NCI-H1105 treated with DMSO at 0.1 percent for 48 hours (cell line): Measurements from ENCODE around the gene CLCNKB.
"Not testable (repeated sequence)": the region's sequence is repeated elsewhere in the genome, so short reads cannot be mapped to it uniquely, and the experiment has no call there.

Experiments
- DNase-seq: peaks from one replicate; lab custom pipeline; 2025; lab: John Stamatoyannopoulos, UW

CLCNKB gene

DNA sequence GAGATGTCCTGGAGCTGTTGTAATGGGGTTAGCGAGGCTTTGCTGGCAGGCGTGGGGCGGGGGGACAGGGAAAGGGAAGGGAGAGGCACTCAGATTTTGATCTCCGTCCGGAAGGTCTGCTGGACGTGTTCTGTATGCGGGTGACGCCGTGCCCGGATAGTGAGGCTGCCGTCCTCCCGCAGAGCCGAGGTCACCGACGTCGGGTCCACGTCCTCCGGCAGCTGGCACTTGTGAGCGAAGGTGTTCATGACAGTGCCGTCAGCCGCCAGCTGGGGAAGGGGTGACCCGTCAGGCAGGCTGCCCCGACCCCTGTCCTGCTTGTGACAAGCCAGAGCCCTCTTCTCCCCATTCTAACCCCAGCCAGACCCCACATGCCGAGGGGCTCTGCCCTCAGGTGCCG, 28.1 kb upstream of the CLCNKB start:
- DNase-seq, result no peak

DNA sequence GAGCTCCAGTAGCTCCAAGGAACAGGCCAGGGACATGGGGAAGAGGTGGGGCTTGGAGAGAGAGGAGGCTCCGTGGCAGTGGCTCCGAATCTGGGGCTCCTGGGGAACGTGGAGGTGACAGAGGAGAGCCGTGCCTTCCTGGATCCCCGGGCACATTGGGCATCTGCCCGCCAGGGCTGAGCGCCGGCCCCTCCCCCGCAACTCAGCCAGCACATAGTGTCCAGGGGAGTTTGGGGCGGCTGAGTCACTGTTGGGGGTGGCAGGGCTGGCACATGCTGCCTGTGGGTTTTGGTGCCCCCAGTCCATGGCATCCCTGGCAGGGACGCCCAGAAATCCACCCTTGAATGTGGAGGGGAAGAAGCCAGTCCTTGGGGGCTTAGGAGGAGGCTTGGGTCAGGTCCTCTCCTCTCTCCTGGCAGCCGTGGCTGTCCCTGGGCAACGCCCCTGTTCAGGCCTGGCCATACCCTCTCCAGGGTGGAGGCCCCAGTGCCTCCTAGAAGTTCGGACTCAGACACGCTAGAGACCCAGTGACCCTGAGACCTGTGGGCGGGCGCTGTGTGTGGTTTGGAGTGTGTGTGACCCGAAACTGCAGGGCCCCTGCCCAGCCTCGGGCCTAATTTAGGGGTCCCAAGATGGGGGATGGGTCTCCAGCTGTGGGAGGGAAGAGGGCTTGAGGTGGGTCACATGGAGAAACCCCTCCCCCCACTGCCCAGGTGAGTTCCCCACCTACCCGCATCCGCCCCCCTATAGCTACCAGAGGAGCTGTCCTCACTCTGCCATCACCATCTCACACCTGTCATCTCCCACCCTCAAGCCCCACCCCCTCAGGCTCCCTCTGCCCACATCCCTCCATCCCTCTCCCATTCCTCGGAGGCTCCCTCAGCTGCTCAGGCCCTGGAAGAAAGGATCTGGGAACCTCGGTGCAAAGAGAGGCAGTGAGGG, 27.4 kb upstream of the CLCNKB start:
- DNase-seq, result no peak

DNA sequence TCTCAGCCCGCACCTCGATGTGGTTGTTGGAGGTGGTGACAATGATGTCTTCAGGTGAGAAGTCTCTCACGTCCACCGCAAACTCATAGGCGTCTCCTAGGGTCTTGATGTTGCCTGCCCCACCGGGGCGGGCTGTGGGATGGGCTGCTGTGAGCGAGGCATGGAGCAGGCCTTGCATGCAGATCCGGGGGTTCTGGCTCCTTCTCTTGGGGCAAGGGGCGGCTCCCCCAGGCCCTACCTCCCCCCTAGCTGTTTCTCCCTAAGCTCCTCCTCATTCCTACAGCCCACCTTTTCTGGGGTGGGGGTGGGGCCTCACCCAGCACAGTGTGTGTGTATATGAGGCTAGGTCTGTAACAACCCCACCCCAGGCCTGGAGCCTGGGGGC, 26.5 kb upstream of the CLCNKB start:
- no peak for DNase-seq

DNA sequence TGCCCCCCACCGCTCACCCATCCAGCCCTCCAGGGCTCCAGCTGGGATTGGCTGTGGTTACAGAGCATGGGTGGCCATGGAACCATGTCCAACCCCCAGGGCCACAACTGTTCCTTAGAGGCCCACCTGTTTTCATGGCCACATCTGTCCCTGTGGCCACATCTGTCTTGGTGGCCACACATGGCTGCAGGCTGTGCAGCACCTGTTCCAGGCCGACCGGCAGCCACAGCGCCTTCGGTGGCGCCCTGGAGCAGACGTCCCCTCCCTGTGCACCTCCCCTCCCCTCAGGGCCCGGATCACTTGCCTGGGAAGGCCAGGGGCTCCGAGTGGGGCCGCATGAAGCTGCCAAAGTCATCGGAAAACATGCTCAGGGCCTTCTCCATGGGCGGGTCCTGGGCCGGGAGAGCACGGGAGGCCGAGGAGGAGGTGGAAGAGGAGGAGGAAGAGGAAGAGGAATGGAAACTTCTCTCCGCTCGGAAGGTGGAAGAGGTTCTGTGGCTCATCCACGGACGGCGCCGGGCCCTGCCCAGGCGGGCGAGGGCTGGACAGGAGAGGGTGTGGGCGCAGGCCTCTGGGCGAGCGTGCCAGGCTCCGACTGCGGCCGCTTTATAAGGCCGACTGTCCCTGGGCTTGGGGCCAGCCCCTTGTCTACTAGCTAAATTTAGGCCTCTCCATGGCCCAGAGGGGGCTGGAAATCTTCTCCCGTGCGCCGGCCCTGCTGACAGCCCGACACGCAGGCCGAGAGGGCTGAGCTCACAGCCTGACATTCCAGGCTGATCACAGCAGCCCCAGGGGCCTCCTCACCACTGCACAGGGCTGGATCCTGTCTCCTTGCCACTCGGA, 25.9 kb upstream of the CLCNKB start, which contains the start of gene HSPB7:
Gene HSPB7 (minus strand): TSS at position 583 of the 843 bp plus-strand sequence. CDS start 80 bp downstream, at position 503.
- no peak for DNase-seq

DNA sequence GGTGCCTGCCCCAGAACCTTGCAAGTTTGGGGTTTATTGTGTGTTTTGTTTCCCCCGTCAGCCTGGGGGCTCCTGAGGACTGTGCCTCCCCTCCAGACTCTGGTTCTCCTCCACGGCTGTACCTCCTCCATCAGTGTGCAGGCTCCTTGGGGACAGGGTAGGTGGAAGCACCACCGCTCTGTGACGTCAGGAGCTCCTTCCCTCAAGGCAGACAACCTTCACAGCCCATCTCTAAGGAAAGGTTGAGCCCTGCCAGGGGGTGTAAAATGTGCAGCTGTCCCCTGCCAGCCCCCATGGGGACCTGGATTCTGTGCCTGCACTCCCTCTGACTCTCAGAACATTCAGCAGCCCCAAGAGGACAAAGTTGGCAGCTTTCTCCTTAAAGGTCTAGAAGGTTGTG, 25.3 kb upstream of the CLCNKB start:
- no peak for DNase-seq

DNA sequence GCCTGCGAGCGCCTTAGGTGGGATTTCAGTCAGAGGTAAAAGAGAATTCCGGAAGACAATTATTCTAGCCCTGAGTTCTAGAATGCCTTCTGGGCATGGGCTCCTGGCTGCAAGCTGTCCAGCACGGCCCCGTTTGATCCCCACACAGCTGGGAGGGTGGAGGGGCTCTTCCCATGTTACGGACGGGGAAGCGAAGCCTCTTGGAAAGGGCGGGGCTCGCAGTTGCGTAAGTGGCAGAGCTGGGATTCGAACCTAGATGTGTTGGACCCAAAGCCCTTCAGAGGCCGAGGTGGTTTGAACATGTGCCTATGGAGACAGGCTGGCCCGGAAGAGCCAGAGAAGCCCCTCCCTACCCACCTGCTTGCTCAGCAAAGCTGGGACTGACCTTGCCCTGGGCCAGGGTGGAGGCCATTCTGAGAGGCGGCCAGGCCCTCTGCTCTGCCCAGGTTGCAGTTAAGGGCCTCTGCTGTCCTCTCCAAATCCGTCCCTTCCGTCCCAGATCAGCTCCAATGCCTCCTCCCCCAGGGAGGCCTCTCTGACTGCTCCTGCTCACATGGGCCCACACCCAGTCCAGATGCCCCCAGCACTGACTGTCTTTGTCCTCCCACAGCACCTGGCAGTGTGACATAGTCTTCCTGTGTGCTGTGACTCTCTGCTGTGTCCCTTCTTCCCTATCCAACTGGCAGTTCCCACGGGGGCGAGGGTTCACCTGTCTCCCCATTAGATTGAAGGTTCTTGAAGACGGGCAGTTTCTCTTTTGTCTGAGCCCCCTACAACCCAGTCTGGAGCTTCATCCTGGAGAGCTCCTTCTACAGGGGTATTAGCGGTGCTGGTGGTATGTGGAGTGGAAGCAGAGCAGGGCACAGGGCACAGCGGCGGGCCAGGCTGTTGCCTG, 24.6 kb upstream of the CLCNKB start:
- DNase-seq, result no peak

DNA sequence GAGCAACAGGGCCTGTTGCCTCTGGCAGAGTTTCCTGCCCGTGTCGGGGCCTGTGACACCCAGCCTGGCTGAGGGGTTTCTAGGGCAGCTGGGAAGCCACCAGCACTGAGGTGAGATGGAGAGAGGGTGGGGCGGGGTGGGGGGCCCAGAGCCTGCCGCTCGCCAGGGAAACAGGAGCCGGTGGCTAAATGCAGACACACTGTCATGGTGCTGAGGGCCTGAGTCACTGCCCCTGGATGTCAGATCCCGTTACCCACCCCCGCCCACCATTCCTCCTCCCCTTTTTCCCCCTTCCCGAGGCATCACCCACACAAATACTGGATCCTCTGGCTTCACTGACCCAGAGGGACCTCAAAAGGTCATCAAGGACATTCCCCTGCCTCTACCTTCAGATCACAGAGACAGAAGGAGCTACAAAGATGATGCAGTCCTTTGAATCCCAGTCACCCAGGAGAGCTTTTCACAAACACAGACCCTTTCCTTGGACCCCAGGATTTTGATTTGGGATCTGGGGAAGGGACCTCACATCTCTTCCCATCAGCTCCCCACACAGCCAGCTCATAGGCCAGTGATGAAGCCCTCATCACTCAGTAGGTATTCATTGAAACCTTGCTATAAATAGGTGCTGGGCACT, 23.8 kb upstream of the CLCNKB start:
- no peak for DNase-seq

DNA sequence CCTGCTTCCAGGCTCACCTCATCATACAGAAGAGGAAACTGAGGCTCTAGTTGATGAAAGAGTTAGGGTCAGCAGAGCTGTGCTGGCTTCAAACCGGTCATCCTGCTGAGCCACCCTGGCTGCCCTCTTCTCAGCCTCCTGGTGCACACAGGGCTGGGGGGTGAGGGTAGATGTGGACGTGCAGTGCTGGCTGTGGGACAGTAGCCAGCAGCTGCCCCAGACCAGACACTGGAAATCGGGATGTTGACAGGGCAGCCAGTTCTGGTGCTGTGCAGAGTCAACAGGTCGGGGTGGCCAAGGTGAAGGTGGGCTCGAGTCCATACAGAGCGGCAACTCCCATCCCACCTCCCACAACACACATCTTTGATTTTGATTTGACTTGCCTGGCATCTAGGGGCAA, 23.3 kb upstream of the CLCNKB start:
- DNase-seq, result no peak

DNA sequence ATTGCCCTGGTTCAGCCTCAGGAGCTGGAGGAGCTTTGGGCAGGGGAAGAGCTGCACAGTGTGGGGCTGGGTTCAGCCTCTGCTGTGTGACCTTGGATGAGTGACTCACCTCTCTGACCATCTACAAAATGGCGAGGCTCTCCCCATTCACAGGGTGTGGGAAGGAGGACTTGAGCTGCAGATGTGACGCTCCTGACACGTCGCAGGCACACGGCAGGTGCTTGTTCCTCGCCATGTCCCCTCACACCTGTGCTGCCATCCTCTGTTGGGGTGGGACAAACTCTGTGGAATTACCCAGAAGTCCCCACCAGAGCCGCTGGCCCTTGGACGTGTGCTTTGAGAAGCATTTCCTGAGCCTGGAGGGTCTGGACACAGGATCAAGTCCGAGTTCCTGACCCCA, 22.7 kb upstream of the CLCNKB start:
- not testable (repeated sequence) for DNase-seq

DNA sequence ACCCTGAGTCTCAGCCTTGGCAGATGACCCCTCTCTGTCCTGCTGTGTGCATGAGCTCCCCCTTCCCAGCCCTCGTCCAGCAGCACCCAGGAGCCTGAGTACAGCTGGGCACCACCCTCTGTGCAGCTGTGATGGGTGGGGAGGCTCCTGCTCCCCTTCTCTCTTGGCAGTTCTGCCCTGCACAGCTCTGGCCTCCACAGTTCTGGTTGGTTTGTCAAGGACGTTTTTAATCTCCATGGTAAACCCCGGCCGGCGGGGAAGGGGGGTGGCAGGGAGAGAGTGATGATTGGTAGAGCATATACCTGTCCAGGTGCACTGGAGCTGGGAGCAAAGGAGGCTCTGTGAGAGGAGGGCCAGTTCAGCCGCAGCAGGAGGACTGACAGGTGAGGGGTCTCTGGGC, 21.9 kb upstream of the CLCNKB start, which contains the start of gene CLCNKA:
Gene CLCNKA (plus strand): TSS at position 356 of the 400 bp plus-strand sequence. CDS start 584 bp downstream, outside the sequence.
- DNase-seq, result no peak

DNA sequence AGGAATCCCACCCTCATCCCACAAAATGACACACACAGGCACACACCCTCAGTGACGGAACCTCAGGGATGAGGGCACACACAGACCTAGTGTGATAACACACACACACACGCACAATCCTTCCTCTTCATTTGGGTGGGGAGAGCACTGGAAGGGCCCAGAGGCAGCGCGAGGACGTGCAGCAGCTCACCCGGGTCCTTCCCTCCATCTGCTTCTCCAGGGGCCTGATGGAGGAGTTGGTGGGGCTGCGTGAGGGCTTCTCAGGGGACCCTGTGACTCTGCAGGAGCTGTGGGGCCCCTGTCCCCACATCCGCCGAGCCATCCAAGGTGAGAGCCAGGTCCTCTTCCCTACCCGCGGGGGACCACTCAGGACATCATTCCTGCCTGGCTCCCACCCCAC, 21.2 kb upstream of the CLCNKB start:
- DNase-seq, result no peak

DNA sequence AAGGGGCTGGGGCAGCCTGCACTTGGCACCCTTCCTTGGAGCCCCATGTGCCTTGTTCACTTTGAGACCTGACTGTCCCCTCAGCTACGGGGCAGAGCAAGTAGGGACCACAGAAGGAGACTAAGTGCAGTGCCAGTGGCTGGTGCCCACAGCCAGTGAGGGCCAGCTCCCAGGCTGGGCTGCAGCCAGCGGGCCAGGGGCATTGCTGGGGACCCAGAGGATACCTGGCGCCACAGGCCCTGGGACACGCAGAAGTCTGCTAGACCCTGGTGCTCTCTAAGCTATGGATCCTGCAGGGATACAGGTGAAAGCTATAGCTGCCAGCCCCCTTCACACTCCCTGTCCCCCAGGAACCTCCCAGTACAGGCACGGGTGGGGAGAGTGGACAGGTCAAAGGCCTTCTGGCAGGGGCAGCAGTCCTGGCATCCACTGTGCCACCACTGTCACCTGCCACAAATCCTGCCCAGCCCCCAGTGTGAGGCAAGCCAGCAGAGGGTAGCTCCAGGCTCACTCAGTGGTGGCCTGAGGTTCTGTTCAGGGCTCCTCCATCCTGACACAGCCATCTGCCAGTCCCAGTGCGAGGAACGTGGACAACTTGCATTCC, 20.4 kb upstream of the CLCNKB start:
- no peak for DNase-seq

DNA sequence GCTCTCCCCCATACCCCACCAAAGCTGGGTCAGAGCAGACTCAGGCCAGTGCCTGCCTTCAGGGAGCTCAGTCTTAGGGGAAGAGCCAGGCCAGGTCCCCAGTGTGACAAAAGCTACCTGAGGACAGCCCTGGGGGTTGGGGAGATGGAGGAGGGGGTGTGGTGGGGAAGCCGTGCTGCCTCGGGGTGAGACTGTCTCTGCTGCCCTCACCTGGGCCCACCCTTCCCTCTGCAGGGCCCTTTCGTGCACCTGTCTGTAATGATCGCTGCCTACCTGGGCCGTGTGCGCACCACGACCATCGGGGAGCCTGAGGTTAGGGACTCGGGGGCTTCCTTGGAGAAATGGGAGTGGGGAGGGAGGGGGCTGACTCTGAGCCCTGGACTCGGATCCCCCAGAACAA, 17.3 kb upstream of the CLCNKB start:
- not testable (repeated sequence) for DNase-seq

DNA sequence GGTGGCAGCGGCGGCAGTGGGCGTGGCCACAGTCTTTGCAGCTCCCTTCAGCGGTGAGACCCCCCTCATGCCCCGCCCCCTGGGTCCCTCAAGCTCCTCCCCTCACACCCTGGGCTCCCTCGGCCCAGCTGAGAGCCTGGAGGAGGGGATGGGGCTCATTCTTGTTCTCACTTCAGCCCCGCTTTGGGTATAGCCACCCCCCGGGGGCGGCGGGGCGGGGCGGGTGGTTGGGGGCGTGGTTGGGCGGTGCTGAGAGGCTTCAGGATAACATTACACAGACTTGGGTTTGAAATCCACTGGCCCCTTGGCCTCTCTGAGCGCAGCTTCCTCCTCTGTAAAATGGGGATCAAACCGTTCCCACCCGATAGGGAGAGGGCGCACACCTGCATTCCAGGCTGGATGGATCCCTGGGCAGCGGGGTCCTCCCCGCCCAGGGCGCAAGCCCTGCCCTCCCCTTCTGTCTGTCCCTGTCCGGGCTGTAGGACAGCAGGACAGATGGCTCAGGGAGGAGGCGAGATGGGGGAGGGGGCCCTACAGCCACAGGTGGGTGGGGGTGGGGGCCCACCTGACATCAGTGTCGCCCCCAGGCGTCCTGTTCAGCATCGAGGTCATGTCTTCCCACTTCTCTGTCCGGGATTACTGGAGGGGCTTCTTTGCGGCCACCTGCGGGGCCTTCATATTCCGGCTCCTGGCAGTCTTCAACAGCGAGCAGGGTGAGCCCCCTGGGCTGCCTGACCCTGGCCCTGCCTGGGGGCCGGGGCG, 16.7 kb upstream of the CLCNKB start:
- DNase-seq, result no peak

DNA sequence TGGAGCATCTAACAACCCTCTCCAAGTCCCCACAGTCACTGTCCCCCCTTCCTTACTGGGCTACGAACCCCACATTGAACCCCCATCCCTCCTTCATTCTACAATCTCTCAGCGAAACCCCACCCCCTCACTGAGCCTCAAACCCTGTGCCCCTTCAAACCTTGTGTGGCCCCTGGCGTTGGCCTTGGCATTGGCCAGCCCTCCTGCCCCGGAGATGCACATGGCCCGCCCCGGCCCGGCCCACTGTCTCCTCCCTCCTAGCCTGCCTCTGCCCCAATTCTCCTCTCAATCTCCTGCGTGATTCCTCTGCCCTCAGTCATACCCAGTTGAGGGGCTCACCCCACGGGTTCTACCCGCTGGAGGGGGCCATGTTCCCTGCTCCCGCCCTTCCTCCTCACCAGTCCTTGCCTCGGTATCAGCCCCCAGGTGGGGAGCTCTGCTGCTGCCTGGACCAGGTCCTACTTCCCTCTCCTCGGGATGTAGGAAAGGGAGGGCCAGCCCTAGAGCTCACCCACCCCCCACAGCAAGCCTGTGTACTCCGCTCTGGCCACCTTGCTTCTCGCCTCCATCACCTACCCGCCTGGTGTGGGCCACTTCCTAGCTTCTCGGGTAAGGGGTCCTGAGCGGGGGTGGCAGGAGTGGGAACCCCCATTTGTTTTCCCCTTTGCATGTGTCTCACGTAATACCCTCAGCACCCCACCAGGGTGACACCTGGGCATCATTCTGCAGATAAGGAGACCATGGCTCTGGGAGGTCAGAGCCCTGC, 15.2 kb upstream of the CLCNKB start:
- no peak for DNase-seq

DNA sequence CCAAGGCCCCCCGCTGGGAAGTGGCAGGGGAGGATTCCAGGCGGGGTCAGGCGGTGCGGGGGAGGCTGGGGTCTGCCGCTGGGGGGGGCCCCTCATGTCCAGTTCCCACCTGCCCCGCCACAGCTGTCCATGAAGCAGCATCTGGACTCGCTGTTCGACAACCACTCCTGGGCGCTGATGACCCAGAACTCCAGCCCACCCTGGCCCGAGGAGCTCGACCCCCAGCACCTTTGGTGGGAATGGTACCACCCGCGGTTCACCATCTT, 14.6 kb upstream of the CLCNKB start:
- not testable (repeated sequence) for DNase-seq

DNA sequence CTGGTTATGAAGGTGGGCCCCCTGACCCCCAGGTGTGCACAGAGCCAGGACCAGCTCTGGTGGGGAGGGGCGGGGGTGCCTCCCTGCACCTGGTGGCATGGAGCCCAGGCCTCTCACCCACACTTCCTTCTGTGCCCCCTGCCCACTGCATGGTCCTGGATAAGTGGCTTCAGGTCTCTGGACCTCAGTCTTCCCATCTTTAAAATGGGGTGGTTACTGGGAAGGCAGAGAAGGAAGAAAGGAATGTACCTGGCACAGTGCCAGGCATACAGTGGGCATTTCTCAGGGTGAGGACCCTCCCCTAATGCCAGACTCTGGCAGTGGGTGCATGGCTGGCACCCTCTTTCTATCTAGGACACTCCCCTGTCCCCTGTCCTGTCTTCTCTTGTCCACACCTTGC, 14.3 kb upstream of the CLCNKB start:
- DNase-seq, result no peak

DNA sequence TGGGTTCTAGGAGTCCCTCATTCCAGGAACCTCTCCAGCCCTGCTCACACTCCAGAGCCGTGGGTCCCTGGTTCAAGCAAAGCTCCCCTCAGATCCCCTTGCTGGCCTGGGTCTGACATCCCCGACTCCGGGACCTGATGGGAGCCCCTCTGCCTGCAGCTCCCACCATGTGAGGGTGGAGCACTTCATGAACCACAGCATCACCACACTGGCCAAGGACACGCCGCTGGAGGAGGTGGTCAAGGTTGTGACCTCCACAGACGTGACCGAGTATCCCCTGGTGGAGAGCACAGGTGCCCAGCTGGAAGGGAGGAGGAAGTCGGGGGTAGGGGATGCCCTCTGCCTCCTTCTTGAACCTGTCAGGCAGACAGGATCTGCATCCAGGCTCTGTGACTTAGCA, 12.0 kb upstream of the CLCNKB start:
- no peak for DNase-seq

DNA sequence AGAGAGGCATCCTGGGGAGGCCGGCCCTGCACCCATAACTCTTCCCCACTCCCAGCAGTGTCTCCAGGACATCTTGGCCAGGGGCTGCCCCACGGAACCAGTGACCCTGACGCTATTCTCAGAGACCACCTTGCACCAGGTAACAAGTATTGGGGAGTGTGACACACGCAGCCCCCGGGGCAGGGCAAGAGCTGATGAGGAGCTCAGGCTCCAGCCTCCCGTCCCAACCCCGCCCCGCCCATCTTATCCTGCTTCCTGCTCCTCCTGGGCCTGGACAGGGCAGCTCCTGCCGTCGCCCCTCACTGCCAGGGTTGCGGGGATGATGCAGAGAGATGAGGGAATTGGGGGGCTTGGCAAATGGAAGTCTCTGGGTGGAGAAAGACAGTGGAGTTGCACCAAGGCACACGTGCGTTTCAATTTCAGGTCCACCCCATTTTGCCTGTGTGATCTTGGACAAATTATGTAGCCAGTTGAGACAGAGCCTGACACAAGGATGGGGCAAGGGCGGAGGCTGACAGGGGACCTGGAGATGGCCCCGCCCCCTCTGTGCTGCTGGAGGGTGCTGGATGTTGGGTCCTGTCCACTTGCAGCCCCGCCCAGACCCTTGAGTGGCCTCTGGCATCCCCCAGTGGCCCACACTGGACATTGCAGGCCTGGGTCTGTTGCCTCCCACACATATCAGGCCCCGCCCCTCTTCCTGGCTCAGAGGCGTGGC, 11.0 kb upstream of the CLCNKB start:
- DNase-seq, result peak; percentile 53
